ENCODE results near the gene TMPRSS13. TPM values are rescaled to one million over a fixed set of nuclear protein-coding genes. Genes with fewer than 3 reads are reported as not detected.

Gene TMPRSS13
- total RNA-seq, 4 donors from 2014 or later: 0.13 to 0.67 (median 0.31) TPM; not detected in 1

DNA sequence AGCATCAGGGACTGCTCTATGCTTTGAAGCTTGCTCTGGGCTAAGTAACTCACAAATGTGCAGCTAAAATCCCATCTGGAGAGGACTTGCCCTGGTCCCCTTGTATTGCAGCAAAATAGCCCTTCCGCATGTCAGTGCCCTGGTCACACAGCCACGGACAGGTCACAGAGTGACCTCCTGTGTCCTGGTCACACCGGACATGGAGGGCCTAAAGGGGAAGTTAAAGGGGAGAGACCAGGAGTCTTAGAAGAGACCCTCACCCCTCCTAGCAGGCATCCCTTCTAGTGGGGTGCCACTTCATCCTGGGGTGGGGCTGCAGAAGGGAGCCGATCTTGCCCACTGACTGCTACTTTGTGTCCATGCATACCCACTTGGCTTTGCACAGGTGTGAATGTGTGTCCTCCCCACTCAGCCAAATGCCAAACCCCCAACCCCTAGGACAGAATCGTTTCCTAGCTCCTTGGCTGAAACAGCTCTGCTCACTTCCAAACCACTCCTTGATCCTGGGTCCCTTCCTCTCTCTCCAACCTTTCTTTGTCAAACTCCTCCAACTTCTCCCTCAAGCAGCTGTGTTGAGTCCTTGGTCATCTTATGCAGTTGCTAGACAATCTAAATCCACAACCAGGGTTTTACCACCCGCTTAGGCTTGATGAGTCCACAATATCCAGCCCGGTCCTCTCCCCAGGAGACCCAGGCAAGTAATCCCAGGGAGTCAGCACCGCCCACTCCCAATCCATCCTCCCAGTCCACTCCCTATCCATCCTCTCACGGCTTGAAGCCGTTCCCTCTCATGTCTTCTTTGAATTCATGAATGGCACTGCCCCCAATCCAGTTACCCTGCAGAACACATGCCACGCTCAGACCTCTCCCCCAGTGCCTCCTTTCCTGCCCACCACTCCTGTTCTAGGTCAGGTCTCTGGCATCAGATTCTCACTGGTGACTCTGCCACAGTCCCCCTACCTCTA lies 49.4 kb downstream of the TMPRSS13 start:
- H3K4me1 ChIP-seq: peaks cover 0 to 71% (median 20%) of the 10 kb centered on the region in 3 donors

DNA sequence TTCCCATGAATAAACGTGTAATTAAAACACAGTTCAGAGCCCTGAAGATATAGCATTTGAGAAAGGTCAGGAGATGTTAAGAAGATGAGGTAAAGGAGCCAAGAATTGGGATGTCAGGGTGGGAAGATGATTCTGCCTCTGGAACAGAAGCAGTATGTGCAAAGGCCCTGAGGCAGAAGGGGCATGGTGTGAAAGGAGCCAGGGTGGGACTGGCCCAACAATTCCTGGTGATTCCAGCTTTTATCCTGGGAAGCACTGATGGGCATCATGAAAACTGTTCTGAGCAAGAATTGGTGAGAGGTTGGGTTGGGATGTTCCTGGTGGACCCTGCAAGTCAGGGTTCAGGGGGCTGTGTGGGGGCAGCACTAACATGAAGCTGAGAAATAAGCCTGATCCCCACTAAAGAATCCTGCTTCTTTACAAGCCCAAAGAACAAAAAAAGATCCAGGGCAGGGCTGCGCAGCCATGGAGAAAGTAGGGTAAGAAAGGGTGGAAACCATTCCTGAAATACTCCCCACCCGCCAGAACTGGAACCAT lies 50.2 kb downstream of the TMPRSS13 start:
- no peak for TF ChIP-seq POLR2A (IDR thresholded peaks at IDR 0.05)
- no peak for TF ChIP-seq EP300 (IDR thresholded peaks at IDR 0.05)
- TF ChIP-seq, protein P1, sequence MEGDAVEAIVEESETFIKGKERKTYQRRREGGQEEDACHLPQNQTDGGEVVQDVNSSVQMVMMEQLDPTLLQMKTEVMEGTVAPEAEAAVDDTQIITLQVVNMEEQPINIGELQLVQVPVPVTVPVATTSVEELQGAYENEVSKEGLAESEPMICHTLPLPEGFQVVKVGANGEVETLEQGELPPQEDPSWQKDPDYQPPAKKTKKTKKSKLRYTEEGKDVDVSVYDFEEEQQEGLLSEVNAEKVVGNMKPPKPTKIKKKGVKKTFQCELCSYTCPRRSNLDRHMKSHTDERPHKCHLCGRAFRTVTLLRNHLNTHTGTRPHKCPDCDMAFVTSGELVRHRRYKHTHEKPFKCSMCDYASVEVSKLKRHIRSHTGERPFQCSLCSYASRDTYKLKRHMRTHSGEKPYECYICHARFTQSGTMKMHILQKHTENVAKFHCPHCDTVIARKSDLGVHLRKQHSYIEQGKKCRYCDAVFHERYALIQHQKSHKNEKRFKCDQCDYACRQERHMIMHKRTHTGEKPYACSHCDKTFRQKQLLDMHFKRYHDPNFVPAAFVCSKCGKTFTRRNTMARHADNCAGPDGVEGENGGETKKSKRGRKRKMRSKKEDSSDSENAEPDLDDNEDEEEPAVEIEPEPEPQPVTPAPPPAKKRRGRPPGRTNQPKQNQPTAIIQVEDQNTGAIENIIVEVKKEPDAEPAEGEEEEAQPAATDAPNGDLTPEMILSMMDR (IDR thresholded peaks at IDR 0.05): no peak
- no peak for TF ChIP-seq POLR2AphosphoS5 (IDR thresholded peaks at IDR 0.05)
- Histone ChIP-seq H3K27me3 (peaks cover 10% of the 10 kb centered on the region), H3K9me3 (no peaks in the 10 kb centered on the region), H3K27ac (no peak overlapping the region), H3K4me3 (no peak overlapping the region), H3K4me1 (peaks cover 0 to 71% (median 22%) of the 10 kb centered on the region in 3 donors), H3K36me3 (no peaks in the 10 kb centered on the region)
- whole genome bisulfite sequencing, 2 donors (ENCODE audit: low coverage in 1 of 2): 56 to 71% methylated on average over 1 to 2 of the region's 3 CpGs
- ATAC-seq: no peak

More for the DNA sequence above, 49.4 kb downstream of the TMPRSS13 start:
- Histone ChIP-seq H3K4me3 (no peak overlapping the region), H3K36me3 (no peaks in the 10 kb centered on the region), H3K9me3 (no peaks in the 10 kb centered on the region), H3K27ac (no peak overlapping the region), H3K27me3 (peaks cover 10% of the 10 kb centered on the region)
- TF ChIP-seq, protein P1 (IDR thresholded peaks at IDR 0.05): no peak
- no peak for TF ChIP-seq POLR2AphosphoS5 (IDR thresholded peaks at IDR 0.05)
- TF ChIP-seq POLR2A (IDR thresholded peaks at IDR 0.05): no peak
- TF ChIP-seq EP300 (IDR thresholded peaks at IDR 0.05): no peak
- 83 to 97% methylated on average over 7 to 8 of the region's 11 CpGs for WGBS, 2 donors (ENCODE audit: low coverage in 1 of 2)
- ATAC-seq: no peak

DNA sequence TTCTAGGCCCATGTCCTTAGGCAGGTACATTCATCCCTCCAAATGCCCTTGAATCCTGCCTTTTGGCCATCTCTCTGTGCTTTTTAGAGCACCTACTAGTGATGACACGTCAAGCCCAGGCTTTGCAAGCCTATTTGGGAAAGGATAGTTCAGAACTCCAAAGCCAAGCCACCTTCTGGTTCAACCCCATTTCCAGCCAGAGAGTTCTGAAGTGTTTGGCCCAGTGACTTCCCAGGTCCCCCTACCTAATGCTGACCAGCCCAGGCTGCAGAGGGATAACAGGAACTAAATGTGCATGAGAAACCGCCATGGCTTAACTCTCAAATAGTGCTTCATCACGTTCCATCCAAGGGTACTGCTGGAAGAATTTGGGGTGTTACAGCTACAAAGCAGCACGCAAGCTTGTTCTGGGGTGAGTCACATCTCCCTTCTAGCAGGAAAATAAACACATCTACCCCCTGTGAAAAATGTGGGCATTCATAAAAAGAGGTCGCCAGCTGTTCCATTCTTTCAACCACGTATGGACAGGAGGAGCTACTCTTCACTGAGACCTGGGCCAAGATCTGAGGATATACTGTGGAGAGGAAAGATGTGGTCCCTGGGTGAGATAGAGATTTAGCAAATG lies 50.8 kb downstream of the TMPRSS13 start:
- H3K4me1 ChIP-seq: peaks cover 0 to 71% (median 25%) of the 10 kb centered on the region in 3 donors
- no peaks in the 10 kb centered on the region for H3K36me3 ChIP-seq
- H3K9me3 ChIP-seq: no peaks in the 10 kb centered on the region
- ATAC-seq: no peak
- no peak overlapping the region for H3K4me3 ChIP-seq
- 89 to 93% methylated on average over 3 to 5 of the region's 6 CpGs for WGBS, 2 donors (ENCODE audit: low coverage in 1 of 2)
- peak overlapping the region in 1 of 4 donors; percentile 87 for H3K27ac ChIP-seq
- TF ChIP-seq, protein P1 (IDR thresholded peaks at IDR 0.05): no peak
- TF ChIP-seq POLR2A (IDR thresholded peaks at IDR 0.05) (no peak), POLR2AphosphoS5 (IDR thresholded peaks at IDR 0.05) (no peak), EP300 (IDR thresholded peaks at IDR 0.05) (no peak)
- peaks cover 10% of the 10 kb centered on the region for H3K27me3 ChIP-seq

DNA sequence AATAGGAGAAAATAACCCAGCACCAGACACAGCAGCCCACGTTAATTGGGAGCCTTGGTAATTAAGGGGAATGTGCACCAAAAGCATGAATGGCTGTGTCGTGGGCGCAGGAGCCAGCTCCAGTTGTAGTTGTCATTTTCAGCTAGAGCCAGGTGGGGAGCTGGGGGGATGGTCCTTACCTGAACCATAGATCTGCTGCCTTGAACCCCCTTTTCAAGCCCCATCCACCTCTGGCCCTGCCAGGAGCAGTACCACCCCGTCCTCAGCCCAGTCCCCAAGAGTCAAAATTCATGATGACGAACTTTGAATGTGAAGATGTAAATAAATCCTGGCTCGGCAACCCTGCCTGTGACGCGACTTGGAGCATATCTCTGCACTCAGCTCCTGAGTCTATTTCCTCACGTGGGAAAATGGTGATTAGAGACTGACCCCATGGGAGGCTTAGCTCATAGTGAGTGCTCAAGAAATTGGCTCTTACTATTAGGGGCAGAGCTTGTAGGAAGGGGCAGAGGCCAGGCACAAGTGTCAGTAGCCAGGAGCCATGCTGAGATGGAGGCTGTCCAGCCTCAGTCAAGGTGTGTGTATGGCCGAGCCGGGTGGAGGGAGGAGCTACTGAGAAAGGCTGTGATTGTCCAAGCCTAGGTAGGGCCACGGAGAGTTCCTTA lies 52.0 kb downstream of the TMPRSS13 start:
- Histone ChIP-seq H3K4me1 (peaks cover 0 to 71% (median 20%) of the 10 kb centered on the region in 3 donors), H3K27me3 (peaks cover 10% of the 10 kb centered on the region), H3K27ac (peak overlapping the region; percentile 37 to 87 (median 82)), H3K36me3 (no peaks in the 10 kb centered on the region), H3K4me3 (peak overlapping the region; percentile 73 to 87), H3K9me3 (no peaks in the 10 kb centered on the region)
- 14% methylated on average over 4 of the region's 12 CpGs; no CpG with 5 or more reads in 1 of the 2 donors for WGBS, 2 donors (ENCODE audit: low coverage in 1 of 2)
- TF ChIP-seq, protein P1 (IDR thresholded peaks at IDR 0.05): no peak
- TF ChIP-seq POLR2AphosphoS5 (IDR thresholded peaks at IDR 0.05): no peak
- no peak for TF ChIP-seq POLR2A (IDR thresholded peaks at IDR 0.05)
- no peak for TF ChIP-seq EP300 (IDR thresholded peaks at IDR 0.05)
- ATAC-seq: no peak

Measured in gastroesophageal sphincter (tissue), 4 donors.